H1 (cell line): ENCODE data around the gene PCTP. TPM values are rescaled to one million over a fixed set of nuclear protein-coding genes. Genes with fewer than 3 reads are reported as not detected.

ENCODE experiments used
- CTCF ChIA-PET: fragments of 300-600 bp; sonication (Branson Sonifier 250); formaldehyde crosslinking; loops from one replicate; lab custom pipeline; 2021; ENCODE audit not compliant: partially characterized antibody; lab: Charles Lee
- POLR2A ChIA-PET: fragments of 300-600 bp; sonication (Branson Sonifier 250); formaldehyde crosslinking; loops from one replicate; lab custom pipeline; 2021; ENCODE audit warnings: inconsistent platforms; ENCODE audit not compliant: partially characterized antibody; lab: Charles Lee
- DNase-seq, 2 experiments: peaks; one replicate each; pipeline versions ENCODE4 v3.0.0 to v3.0.0-alpha.2; 2010 to 2022; ENCODE audit warnings: low spot score in 2 of 2, low read depth in 1 of 2, mixed read lengths in 1 of 2
- FAIRE-seq: peaks from 2 replicates; lab custom pipeline; 2011; peaks lifted over from hg19 to GRCh38; lab: Jason Lieb, UNC
- H2AFZ ChIP-seq: 2 replicates; pipeline ENCODE4 v1.8.1; 2012; ENCODE audit warnings: low read length, inconsistent platforms
- H2AK5ac ChIP-seq: 2 replicates; pipeline ENCODE4 v1.6.1; 2013; ENCODE audit warnings: low read depth, low read length
- H2BK120ac ChIP-seq: replicated peaks from 2 replicates; pipeline ENCODE3; 2013; ENCODE audit warnings: low read depth, low read length, inconsistent platforms
- H2BK12ac ChIP-seq: 2 replicates; pipeline ENCODE4 v1.6.1; 2013; ENCODE audit warnings: low read depth, low read length
- H2BK15ac ChIP-seq: 2 replicates; pipeline ENCODE4 v1.6.1; 2013; ENCODE audit warnings: low read length
- H2BK20ac ChIP-seq: 2 replicates; pipeline ENCODE4 v1.6.1; 2013; ENCODE audit warnings: low read length
- H2BK5ac ChIP-seq: 2 replicates; pipeline ENCODE4 v1.6.1; 2013; ENCODE audit warnings: low read depth, low read length
- H3K14ac ChIP-seq: 2 replicates; pipeline ENCODE4 v1.6.1; 2013; ENCODE audit warnings: inconsistent platforms; ENCODE audit not compliant: insufficient read length
- H3K18ac ChIP-seq: 2 replicates; pipeline ENCODE4 v1.6.1; 2013; ENCODE audit warnings: low read length; ENCODE audit errors: extremely low read depth
- H3K23ac ChIP-seq: 2 replicates; pipeline ENCODE4 v1.6.1; 2013; ENCODE audit warnings: inconsistent platforms; ENCODE audit not compliant: insufficient read length
- H3K23me2 ChIP-seq: 2 replicates; pipeline ENCODE4 v1.6.1; 2013; ENCODE audit warnings: low read depth, low read length
- H3K27ac ChIP-seq: 2 replicates; pipeline ENCODE4 v1.6.1; 2011; ENCODE audit warnings: low read depth, low read length, inconsistent platforms
- H3K27me3 ChIP-seq, 4 experiments: replicated peaks in 1 of 4; 1 replicate in 1 of 4; 2 replicates in 3 of 4; pipeline versions ENCODE4 v1.6.1 to v1.8.1; 2011 to 2013; ENCODE audit warnings: low read length in 3 of 4, mild to moderate bottlenecking in 3 of 4, inconsistent platforms in 2 of 4, mixed read lengths in 2 of 4, moderate library complexity in 1 of 4; ENCODE audit not compliant: control insufficient read depth in 3 of 4, insufficient read depth in 3 of 4; ENCODE audit errors: extremely low read depth in 1 of 4
- H3K36me3 ChIP-seq, 4 experiments: 2 replicates each; pipeline versions ENCODE4 v1.6.1 to v1.8.1; 2011 to 2013; ENCODE audit warnings: mild to moderate bottlenecking in 4 of 4, low read length in 3 of 4, moderate library complexity in 2 of 4, control low read depth in 1 of 4, inconsistent platforms in 1 of 4; ENCODE audit not compliant: insufficient read depth in 4 of 4, control insufficient read depth in 2 of 4
- H3K4ac ChIP-seq: replicated peaks from 2 replicates; pipeline ENCODE3; 2013; ENCODE audit warnings: low read length, low read depth, mixed read lengths, inconsistent platforms; ENCODE audit not compliant: insufficient read length
- H3K4me1 ChIP-seq, 4 experiments: replicated peaks in 1 of 4; 1 replicate in 1 of 4; 2 replicates in 3 of 4; pipeline versions ENCODE4 v1.6.1 to v1.8.1; 2011 to 2013; ENCODE audit warnings: low read length in 3 of 4, inconsistent platforms in 2 of 4, mixed read lengths in 1 of 4; ENCODE audit not compliant: insufficient read depth in 4 of 4, control insufficient read depth in 3 of 4
- H3K4me2 ChIP-seq, 2 experiments: 2 replicates each; pipeline versions ENCODE4 v1.6.1 to v1.8.1; 2011 to 2013; ENCODE audit warnings: low read depth in 2 of 2, low read length in 2 of 2, control low read depth in 1 of 2, inconsistent platforms in 1 of 2, mild to moderate bottlenecking in 1 of 2; ENCODE audit not compliant: insufficient read depth in 1 of 2
- H3K4me3 ChIP-seq, 4 experiments: fragments of 200-600, 300-600 bp in 1 of 4; sonication (generic), shearing (Covaris generic), sonication (Bioruptor Twin) in 1 of 4; 2 replicates each; pipeline versions ENCODE4 v1.5.1 to v1.8.1; 2011 to 2016; ENCODE audit warnings: low read length in 4 of 4, low read depth in 3 of 4, control low read depth in 2 of 4, inconsistent platforms in 2 of 4, mild to moderate bottlenecking in 2 of 4, mixed read lengths in 1 of 4, moderate library complexity in 1 of 4; ENCODE audit not compliant: insufficient read depth in 2 of 4; ENCODE audit errors: extremely low read depth in 1 of 4
- H3K56ac ChIP-seq: replicated peaks from 2 replicates; pipeline ENCODE3; 2013; ENCODE audit warnings: low read depth, mild to moderate bottlenecking, mixed read lengths, low read length, inconsistent platforms; ENCODE audit not compliant: insufficient read length
- H3K79me1 ChIP-seq: 2 replicates; pipeline ENCODE4 v1.6.1; 2013; ENCODE audit warnings: low read depth, low read length, control low read depth
- H3K79me2 ChIP-seq, 2 experiments: 2 replicates each; pipeline versions ENCODE4 v1.6.1 to v1.8.1; 2012 to 2013; ENCODE audit warnings: low read length in 2 of 2, mild to moderate bottlenecking in 2 of 2, inconsistent platforms in 1 of 2; ENCODE audit not compliant: insufficient read depth in 2 of 2, control insufficient read depth in 1 of 2
- H3K9ac ChIP-seq, 4 experiments: replicated peaks in 1 of 4; 1 replicate in 1 of 4; 2 replicates in 3 of 4; pipeline versions ENCODE4 v1.6.1 to v1.8.1; 2011 to 2013; ENCODE audit warnings: low read depth in 3 of 4, low read length in 3 of 4, control low read depth in 2 of 4, mild to moderate bottlenecking in 2 of 4, moderate library complexity in 2 of 4, inconsistent platforms in 1 of 4; ENCODE audit errors: extremely low read depth in 1 of 4
- H3K9me3 ChIP-seq, 2 experiments: 2 replicates each; pipeline versions ENCODE4 v1.6.1 to v1.8.1; 2012 to 2013; ENCODE audit warnings: mild to moderate bottlenecking in 2 of 2, moderate library complexity in 2 of 2, control low read depth in 1 of 2, inconsistent platforms in 1 of 2, low read depth in 1 of 2, low read length in 1 of 2, mixed read lengths in 1 of 2; ENCODE audit not compliant: insufficient read depth in 2 of 2
- H4K20me1 ChIP-seq, 2 experiments: replicated peaks in 1 of 2; 2 replicates each; pipeline versions ENCODE3 to v1.8.1; 2011 to 2013; ENCODE audit warnings: inconsistent platforms in 2 of 2, low read length in 2 of 2, mild to moderate bottlenecking in 1 of 2; ENCODE audit not compliant: insufficient read depth in 2 of 2, control insufficient read depth in 1 of 2
- H4K5ac ChIP-seq: 2 replicates; pipeline ENCODE4 v1.6.1; 2013; ENCODE audit warnings: low read length, low read depth, mixed read lengths, inconsistent platforms; ENCODE audit not compliant: insufficient read length
- H4K8ac ChIP-seq: 2 replicates; pipeline ENCODE4 v1.8.0; 2013; ENCODE audit warnings: mild to moderate bottlenecking, moderate library complexity, low read length, inconsistent platforms; ENCODE audit not compliant: insufficient read depth; ENCODE audit errors: extremely low read depth
- H4K91ac ChIP-seq: replicated peaks from 2 replicates; pipeline ENCODE3; 2013; ENCODE audit warnings: low read length, mixed read lengths, inconsistent platforms; ENCODE audit not compliant: insufficient read length
- CREB1 ChIP-seq: IDR thresholded peaks from 2 replicates; pipeline ENCODE4 v1.6.1; 2012; ENCODE audit warnings: inconsistent platforms
- SRF ChIP-seq: IDR thresholded peaks from 2 replicates; pipeline ENCODE4 v1.6.1; 2011; ENCODE audit warnings: mild to moderate bottlenecking, low read depth, low read length, moderate library complexity
- TAF1 ChIP-seq: IDR thresholded peaks from 2 replicates; pipeline ENCODE4 v1.6.1; 2011; ENCODE audit warnings: mild to moderate bottlenecking, low read depth, low read length
- TCF12 ChIP-seq: IDR thresholded peaks from 2 replicates; pipeline ENCODE4 v1.6.1; 2011; ENCODE audit warnings: low read depth, mild to moderate bottlenecking, low read length
- TEAD4 ChIP-seq: IDR thresholded peaks from 2 replicates; pipeline ENCODE4 v1.6.1; 2012; ENCODE audit warnings: low read depth, low read length, inconsistent platforms, mixed read lengths
- ZNF274 ChIP-seq: IDR thresholded peaks from 2 replicates; pipeline ENCODE4 v1.7.0; 2012; ENCODE audit warnings: low read length, borderline replicate concordance; ENCODE audit errors: extremely low read depth
- WGBS, 2 experiments: shearing (Covaris generic) in 1 of 2; methylation state at CpG; one replicate each; pipeline versions ENCODE4 v1.1.6 to v1.1.7; 2013 to 2015; ENCODE audit warnings: low lambda C conversion rate in 2 of 2, mixed read lengths in 2 of 2, inconsistent platforms in 1 of 2, low coverage in 1 of 2, missing lambda C conversion rate in 1 of 2; ENCODE audit not compliant: insufficient replicate concordance in 2 of 2, insufficient coverage in 1 of 2, insufficient read length in 1 of 2; ENCODE audit errors: extremely low coverage in 1 of 2, missing lambda C conversion rate in 1 of 2; 5-methylcytosine and 5-hydroxymethylcytosine counted together
- polyA plus RNA-seq, 7 experiments: library from polyadenylated mRNA; depleted of rRNA in 3 of 7; stranded (reverse) in 5 of 7; unstranded in 2 of 7; fragments of >200 nt in 5 of 7; fragments of 200-250 nt in 2 of 7; gene quantifications; 1 replicate in 5 of 7; 2 replicates in 1 of 7; 4 replicates in 1 of 7; pipeline versions ENCODE4 v1.2.1 to v1.2.3, GENCODE V29; 2011 to 2013; ENCODE audit warnings: missing spikeins in 2 of 7, mixed read lengths in 2 of 7
- total RNA-seq: library from RNA; stranded (reverse); fragmentation: NEBNext Ultra II Directional; extraction: Animal tissue kit (Norgen Biotek cat#: 25700); gene quantifications from 2 replicates; pipeline ENCODE4 v1.2.1, GENCODE V29; 2021

Gene PCTP
- total and polyA plus RNA-seq, 2 of the 8 experiments (the other 6 are each of a cell fraction or from before 2014, with no cell fraction given): 14.1 to 14.6 TPM

GRCh38 chr17:55811536-55811935 is 60.7 kb downstream of the PCTP start:
- Histone ChIP-seq H3K27me3 (no peaks in the 10 kb centered on the region), H4K20me1 (no peaks in the 10 kb centered on the region), H3K18ac (no peak overlapping the region), H2BK12ac (no peak overlapping the region), H3K36me3 (no peaks in the 10 kb centered on the region), H4K91ac (no peak overlapping the region), H3K14ac (no peak overlapping the region), H2BK20ac (no peak overlapping the region), H3K4me3 (no peak overlapping the region), H3K9ac (no peak overlapping the region), H2AFZ (no peak overlapping the region), H2BK15ac (no peak overlapping the region), H3K4me1 (no peaks in the 10 kb centered on the region), H3K23me2 (no peaks in the 10 kb centered on the region), H2BK120ac (no peak overlapping the region), H2AK5ac (no peak overlapping the region), H2BK5ac (no peak overlapping the region), H3K79me1 (no peaks in the 10 kb centered on the region), H3K9me3 (no peaks in the 10 kb centered on the region), H3K4ac (no peak overlapping the region), H3K27ac (no peak overlapping the region), H3K79me2 (no peaks in the 10 kb centered on the region), H3K4me2 (no peak overlapping the region), H4K8ac (no peak overlapping the region), H3K23ac (no peak overlapping the region), H4K5ac (no peak overlapping the region), H3K56ac (no peak overlapping the region)
- FAIRE-seq (no peak), DNase-seq (no peak)
- 86% methylated on average over 4 of the region's 4 CpGs; no CpG with 5 or more reads in 1 of the 2 experiments for WGBS, 2 experiments
- POLR2A ChIA-PET: no interaction called here
- CTCF ChIA-PET: interaction anchor here (2.3 kb wide), 1 partner anchor 14 kb away, joined by 6 read pairs; no protein-coding TSS in a partner anchor
- TF ChIP-seq TAF1: no peak
- TF ChIP-seq TCF12: no peak
- no peak for TF ChIP-seq ZNF274
- TF ChIP-seq TEAD4: no peak
- TF ChIP-seq SRF: no peak
- TF ChIP-seq CREB1: no peak
